GM13976 (cell line): ENCODE measurements around the gene SLC4A5.

ENCODE experiments used
- DNase-seq: peaks from one replicate; pipeline ENCODE4 v3.0.0; 2012; ENCODE audit warnings: low spot score
- in situ Hi-C: fragments of 300-500 bp; cut with MboI; formaldehyde crosslinking; loops from one replicate; pipeline ENCODE4 v1.12.0; 2022; ENCODE audit warnings: low sequenced_read_pairs, mixed read lengths, inconsistent platforms; ENCODE audit not compliant: unreplicated experiment
- TF ChIP-seq, protein P1 (sequence below): IDR thresholded peaks from 2 replicates; pipeline ENCODE4 v1.5.1; 2012; ENCODE audit warnings: borderline replicate concordance, mild to moderate bottlenecking; ENCODE audit not compliant: insufficient read depth; ENCODE audit errors: extremely low read depth, missing control alignments, control extremely low read depth

The SLC4A5 gene

GRCh38 chr2:74300506-74300905, 42.7 kb downstream of the SLC4A5 start:
- TF ChIP-seq, protein P1, sequence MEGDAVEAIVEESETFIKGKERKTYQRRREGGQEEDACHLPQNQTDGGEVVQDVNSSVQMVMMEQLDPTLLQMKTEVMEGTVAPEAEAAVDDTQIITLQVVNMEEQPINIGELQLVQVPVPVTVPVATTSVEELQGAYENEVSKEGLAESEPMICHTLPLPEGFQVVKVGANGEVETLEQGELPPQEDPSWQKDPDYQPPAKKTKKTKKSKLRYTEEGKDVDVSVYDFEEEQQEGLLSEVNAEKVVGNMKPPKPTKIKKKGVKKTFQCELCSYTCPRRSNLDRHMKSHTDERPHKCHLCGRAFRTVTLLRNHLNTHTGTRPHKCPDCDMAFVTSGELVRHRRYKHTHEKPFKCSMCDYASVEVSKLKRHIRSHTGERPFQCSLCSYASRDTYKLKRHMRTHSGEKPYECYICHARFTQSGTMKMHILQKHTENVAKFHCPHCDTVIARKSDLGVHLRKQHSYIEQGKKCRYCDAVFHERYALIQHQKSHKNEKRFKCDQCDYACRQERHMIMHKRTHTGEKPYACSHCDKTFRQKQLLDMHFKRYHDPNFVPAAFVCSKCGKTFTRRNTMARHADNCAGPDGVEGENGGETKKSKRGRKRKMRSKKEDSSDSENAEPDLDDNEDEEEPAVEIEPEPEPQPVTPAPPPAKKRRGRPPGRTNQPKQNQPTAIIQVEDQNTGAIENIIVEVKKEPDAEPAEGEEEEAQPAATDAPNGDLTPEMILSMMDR, result no peak
- in situ Hi-C loops, result no loop called here

DNA sequence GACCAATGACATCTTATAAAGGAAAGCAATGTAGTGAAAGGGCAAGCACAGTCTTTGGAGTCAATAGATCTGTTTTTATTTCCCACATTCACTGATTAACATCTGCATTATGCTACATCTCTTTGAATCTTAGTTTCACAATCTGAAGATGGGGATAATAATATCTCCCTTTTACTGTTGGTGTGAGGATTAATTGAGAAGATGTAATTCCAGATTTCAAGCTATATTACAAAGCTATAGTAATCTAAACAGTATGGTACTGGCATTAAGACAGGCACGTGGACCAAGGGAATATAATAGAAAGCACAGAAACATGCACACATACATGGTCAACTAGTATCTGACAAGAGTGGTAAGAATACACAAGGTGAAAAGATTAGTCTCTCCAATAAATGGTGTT, 45.3 kb downstream of the SLC4A5 start:
- DNase-seq, result no peak
- TF ChIP-seq, protein P1, result no peak
- in situ Hi-C loops, result no loop called here

More at GRCh38 chr2:74300506-74300905, 42.7 kb downstream of the SLC4A5 start:
- DNase-seq, result no peak

DNA sequence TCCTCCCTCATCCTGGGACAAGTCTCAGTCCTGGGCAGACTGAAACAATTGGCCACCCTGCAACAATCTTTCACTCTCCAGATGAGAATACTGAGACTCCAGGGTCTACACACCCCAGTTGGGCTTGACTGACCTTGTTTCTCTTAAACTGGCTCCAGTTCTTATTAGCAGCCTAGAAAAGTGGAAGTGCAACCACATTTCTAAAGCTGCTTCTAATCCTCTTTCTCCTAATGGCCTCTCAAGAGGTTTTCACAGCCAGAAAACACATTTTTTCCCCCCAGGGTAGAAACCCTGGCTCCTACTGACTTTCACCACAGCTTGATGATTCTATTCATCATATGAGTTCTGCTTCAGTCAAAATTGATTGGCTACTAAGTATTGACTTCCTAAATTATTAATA, 45.8 kb downstream of the SLC4A5 start:
- DNase-seq, result peak; percentile 42
- in situ Hi-C loops, result no loop called here
- TF ChIP-seq, protein P1, result no peak

GRCh38 chr2:74293191-74293991, 49.8 kb downstream of the SLC4A5 start:
- TF ChIP-seq, protein P1, result no peak
- no peak for DNase-seq
- in situ Hi-C loops, result no loop called here

- TF ChIP-seq, protein P1, result no peak
- DNase-seq, result no peak
- in situ Hi-C loops, result no loop called here
Measured at GRCh38 chr2:74292751-74293150, 50.5 kb downstream of the SLC4A5 start.

- DNase-seq, result no peak
- in situ Hi-C loops, result no loop called here
- TF ChIP-seq, protein P1, result no peak
Measured at GRCh38 chr2:74291886-74292621, 51.2 kb downstream of the SLC4A5 start.
